HL-60 (cell line): ENCODE results near the gene NRXN3.

ENCODE experiments used
- DNase-seq, 2 experiments: peaks; one replicate each; pipeline ENCODE4 v3.0.0-alpha.2; 2010 to 2020; ENCODE audit warnings: low read depth in 1 of 2, low spot score in 1 of 2
- H3K27ac ChIP-seq: fragments of 250-450 bp; sonication (Bioruptor Pico); replicated peaks from 2 replicates; pipeline ENCODE4 v1.5.1; 2020; ENCODE audit warnings: mild to moderate bottlenecking, moderate library complexity
- H3K27me3 ChIP-seq: fragments of 250-450 bp; sonication (Bioruptor Pico); 2 replicates; pipeline ENCODE4 v1.5.1; 2021; ENCODE audit warnings: mild to moderate bottlenecking, moderate library complexity; ENCODE audit not compliant: insufficient read depth, poor library complexity, severe bottlenecking
- H3K4me3 ChIP-seq: replicated peaks from 2 replicates; pipeline ENCODE4 v1.5.1; 2011; ENCODE audit warnings: mild to moderate bottlenecking, control low read depth, low read length; ENCODE audit not compliant: insufficient read depth
- GABPA ChIP-seq: IDR thresholded peaks from 2 replicates; pipeline ENCODE4 v1.6.1; 2012; ENCODE audit warnings: low read depth
- POLR2AphosphoS5 ChIP-seq: IDR thresholded peaks from 2 replicates; pipeline ENCODE4 v1.6.1; 2012; ENCODE audit warnings: low read depth
- SPI1 ChIP-seq: IDR thresholded peaks from 2 replicates; pipeline ENCODE4 v1.6.1; 2012; ENCODE audit warnings: low read depth, mild to moderate bottlenecking, borderline replicate concordance
- TF ChIP-seq, protein P1 (sequence below): IDR thresholded peaks from 2 replicates; pipeline ENCODE4 v1.6.1; 2012; ENCODE audit warnings: low read depth; ENCODE audit not compliant: insufficient replicate concordance
- TF ChIP-seq, protein P2 (sequence below): IDR thresholded peaks from one replicate; pipeline ENCODE4 v1.5.1; 2011; ENCODE audit warnings: low read length, control low read depth, inconsistent platforms; ENCODE audit not compliant: insufficient read depth

The NRXN3 gene

DNA sequence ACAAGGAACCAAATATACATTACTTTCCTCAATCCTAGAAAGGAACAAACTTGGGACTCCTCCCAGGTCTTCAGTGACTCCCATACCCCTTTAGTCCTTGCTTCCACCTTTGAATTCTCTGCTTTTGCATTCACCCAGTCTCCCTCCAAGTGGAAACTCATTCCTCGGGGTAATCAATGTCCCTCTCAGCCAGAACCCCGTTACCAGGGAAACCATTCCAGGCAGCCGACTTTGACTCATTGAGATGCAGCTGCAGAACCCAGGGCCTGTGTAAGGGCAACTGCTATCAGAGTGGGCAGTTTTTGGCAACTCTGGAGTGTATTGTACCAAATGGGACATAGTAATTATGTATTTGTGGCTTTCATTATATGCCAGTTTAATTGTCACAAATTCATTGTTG is 186.2 kb downstream of the NRXN3 start:
- TF ChIP-seq GABPA = no peak
- TF ChIP-seq, protein P1, sequence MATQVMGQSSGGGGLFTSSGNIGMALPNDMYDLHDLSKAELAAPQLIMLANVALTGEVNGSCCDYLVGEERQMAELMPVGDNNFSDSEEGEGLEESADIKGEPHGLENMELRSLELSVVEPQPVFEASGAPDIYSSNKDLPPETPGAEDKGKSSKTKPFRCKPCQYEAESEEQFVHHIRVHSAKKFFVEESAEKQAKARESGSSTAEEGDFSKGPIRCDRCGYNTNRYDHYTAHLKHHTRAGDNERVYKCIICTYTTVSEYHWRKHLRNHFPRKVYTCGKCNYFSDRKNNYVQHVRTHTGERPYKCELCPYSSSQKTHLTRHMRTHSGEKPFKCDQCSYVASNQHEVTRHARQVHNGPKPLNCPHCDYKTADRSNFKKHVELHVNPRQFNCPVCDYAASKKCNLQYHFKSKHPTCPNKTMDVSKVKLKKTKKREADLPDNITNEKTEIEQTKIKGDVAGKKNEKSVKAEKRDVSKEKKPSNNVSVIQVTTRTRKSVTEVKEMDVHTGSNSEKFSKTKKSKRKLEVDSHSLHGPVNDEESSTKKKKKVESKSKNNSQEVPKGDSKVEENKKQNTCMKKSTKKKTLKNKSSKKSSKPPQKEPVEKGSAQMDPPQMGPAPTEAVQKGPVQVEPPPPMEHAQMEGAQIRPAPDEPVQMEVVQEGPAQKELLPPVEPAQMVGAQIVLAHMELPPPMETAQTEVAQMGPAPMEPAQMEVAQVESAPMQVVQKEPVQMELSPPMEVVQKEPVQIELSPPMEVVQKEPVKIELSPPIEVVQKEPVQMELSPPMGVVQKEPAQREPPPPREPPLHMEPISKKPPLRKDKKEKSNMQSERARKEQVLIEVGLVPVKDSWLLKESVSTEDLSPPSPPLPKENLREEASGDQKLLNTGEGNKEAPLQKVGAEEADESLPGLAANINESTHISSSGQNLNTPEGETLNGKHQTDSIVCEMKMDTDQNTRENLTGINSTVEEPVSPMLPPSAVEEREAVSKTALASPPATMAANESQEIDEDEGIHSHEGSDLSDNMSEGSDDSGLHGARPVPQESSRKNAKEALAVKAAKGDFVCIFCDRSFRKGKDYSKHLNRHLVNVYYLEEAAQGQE = no peak
- TF ChIP-seq SPI1 = no peak
- no peak for TF ChIP-seq POLR2AphosphoS5
- TF ChIP-seq, protein P2, sequence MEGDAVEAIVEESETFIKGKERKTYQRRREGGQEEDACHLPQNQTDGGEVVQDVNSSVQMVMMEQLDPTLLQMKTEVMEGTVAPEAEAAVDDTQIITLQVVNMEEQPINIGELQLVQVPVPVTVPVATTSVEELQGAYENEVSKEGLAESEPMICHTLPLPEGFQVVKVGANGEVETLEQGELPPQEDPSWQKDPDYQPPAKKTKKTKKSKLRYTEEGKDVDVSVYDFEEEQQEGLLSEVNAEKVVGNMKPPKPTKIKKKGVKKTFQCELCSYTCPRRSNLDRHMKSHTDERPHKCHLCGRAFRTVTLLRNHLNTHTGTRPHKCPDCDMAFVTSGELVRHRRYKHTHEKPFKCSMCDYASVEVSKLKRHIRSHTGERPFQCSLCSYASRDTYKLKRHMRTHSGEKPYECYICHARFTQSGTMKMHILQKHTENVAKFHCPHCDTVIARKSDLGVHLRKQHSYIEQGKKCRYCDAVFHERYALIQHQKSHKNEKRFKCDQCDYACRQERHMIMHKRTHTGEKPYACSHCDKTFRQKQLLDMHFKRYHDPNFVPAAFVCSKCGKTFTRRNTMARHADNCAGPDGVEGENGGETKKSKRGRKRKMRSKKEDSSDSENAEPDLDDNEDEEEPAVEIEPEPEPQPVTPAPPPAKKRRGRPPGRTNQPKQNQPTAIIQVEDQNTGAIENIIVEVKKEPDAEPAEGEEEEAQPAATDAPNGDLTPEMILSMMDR = no peak
- H3K27me3 ChIP-seq = no peaks in the 10 kb centered on the region
- DNase-seq = no peak
- H3K4me3 ChIP-seq = no peak overlapping the region
- no peak overlapping the region for H3K27ac ChIP-seq

DNA sequence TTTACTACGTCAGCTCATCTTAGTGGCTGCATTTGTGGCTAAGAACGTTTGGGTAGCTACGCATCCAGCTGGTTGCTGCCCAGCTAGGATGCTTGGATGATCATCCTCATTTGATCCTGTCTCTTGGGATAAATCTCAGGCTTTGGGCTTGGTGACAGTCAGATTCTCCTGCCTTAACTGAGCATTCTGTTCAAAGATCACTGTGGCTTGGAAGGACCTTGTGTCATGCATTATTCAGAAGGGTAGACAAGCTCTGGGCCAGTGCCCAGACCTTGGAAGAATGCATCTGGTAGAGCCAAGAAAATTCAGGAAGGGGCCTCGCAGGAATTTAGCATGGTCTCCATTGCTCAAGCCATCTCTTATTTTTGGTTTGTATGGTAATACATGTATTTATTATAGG is 188.4 kb downstream of the NRXN3 start:
- TF ChIP-seq, protein P2 = no peak
- TF ChIP-seq SPI1 = no peak
- TF ChIP-seq POLR2AphosphoS5 = no peak
- no peak for TF ChIP-seq GABPA
- TF ChIP-seq, protein P1 = no peak
- H3K27ac ChIP-seq = no peak overlapping the region
- H3K27me3 ChIP-seq = no peaks in the 10 kb centered on the region
- DNase-seq = no peak
- no peak overlapping the region for H3K4me3 ChIP-seq

DNA sequence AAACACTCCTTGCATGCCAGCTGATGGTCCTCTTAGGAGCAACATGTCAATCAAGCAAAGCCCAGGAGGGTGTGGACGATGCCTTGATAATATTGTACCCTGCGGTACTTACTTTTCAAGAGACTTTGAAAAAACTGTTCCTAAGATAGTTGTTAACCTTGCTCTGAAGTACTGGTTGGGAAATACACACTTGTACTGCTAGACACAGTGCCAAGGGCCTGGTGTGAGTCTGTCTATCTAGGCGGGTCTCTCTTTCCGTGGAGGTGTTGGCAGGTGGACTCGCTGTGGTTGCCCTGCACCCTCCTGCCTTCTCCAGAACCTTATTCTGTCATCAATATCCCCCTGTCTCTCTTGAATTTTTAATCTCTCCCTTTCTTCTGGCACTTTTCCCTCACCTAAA is 189.4 kb downstream of the NRXN3 start:
- H3K4me3 ChIP-seq = no peak overlapping the region
- no peaks in the 10 kb centered on the region for H3K27me3 ChIP-seq
- TF ChIP-seq POLR2AphosphoS5 (no peak), GABPA (no peak), SPI1 (no peak)
- TF ChIP-seq, protein P1 = no peak
- TF ChIP-seq, protein P2 = no peak
- no peak for DNase-seq
- H3K27ac ChIP-seq = no peak overlapping the region
